ENCODE data around the gene LCN6.
"Not testable (repeated sequence)": the region's sequence is repeated elsewhere in the genome, so short reads cannot be mapped to it uniquely, and the experiment has no call there.

The LCN6 gene

DNA sequence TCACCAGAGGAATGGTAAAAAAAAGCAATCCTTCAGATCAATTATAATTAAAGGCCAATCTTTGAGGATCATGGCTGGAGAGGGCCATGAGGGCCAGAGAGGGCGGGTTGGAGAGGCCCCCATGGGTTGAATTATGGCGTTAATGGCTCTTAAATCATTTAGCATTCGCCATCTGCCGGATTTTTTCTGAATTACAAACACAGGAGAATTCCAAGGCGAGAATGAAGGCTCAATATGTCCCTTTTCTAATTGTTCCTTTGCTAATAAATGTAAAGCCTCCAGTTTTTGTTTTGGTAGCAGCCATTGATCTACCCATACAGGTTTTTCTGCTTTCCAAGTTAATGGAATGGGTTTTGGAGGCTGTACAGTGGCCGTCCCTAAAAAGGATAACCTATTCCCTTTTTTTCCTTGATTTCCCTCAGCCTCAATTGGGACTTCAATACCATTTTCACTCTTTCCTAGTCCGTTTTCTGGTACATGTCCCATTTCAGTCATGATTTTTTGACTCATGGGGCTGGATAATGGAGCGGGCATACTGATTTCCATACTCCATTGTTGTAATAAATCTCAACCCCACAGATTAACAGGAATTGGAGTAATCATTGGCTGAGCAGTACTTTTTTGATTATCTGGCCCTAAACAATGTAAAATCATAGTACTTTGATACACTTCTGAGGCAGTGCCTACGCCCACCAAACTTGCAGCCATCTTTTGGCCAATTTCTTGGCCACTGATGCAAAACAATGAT is 36.1 kb upstream of the LCN6 start:
- no peak for DNase-seq (ENCODE audit: low read depth, low spot score)

DNA sequence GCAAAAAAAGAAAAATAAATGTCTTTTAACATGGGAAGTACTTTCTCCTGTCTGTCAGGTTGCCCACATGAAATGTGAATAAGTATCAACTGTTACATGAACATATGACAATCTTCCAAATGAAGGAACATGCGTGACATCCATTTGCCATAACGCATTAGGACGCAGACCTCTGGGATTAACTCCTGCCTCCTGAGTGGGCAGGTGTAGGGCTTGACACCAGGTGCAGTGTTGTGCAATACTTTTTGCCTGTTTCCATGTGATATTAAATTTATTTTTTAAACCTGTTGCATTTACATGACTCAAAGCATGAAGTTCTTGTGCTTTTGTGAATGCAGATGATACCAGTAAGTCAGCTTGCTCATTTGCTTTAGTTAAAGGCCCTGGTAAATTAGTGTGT is 34.1 kb upstream of the LCN6 start:
- DNase-seq (ENCODE audit: low read depth, low spot score) = no peak

DNA sequence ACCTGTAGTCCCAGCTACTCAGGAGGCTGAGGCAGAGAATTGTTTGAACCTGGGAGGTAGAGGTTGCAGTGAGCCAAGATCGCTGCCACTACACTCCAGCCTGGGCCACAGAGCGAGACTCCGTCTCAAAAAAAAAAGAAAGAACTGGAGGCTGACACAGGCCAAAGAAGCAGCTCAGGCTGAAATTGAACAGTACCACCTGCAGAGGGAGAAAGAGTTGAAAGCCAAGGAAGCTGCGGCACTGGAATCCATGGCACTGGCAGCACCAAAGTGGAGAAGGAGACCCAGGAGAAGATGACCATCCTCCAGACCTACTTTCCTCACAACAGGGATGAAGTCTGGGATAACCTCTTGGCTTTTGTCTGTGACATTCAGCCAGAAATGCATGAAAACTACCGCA is 31.5 kb upstream of the LCN6 start:
- DNase-seq (ENCODE audit: low read depth, low spot score) = no peak

DNA sequence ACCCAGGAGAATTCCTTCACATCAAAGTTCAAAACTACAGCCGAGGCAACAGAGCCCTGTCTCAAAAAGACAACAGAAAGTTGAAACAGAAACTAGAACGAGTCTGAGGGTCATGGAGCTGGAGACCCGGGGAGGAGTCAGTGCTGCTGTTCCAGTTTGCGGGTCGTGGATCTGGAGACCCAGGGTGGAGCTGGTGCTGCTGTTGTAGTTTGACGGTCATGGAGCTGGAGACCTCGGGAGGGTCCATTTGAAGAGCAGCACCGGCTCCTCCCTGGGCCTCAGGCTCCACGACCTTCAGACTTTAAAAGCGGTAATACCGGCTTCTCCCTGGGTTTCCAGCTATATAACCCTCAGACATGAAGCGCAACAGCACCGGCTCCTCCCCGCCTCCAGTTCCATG is 29.0 kb upstream of the LCN6 start:
- no peak for DNase-seq (ENCODE audit: low read depth, low spot score)

DNA sequence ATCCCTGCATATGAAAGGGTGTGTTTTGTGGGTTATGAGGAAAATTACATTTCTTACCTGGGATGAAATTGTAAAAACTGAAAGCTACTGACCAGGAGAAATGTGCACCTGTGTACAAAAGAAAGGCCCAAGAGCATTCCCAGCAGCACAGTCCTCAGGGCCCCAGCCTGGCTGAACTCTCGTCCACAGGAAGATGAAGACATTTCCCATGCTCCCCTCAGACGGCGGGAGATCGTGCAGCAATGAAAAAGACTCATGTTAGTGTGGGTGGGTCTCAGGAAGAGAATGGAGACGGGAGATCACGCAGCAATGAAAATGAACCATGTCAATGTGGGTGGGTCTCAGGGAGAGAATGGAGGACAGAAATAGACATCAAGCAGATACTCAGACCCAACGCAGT is 28.6 kb upstream of the LCN6 start:
- DNase-seq (ENCODE audit: low read depth, low spot score) = no peak

DNA sequence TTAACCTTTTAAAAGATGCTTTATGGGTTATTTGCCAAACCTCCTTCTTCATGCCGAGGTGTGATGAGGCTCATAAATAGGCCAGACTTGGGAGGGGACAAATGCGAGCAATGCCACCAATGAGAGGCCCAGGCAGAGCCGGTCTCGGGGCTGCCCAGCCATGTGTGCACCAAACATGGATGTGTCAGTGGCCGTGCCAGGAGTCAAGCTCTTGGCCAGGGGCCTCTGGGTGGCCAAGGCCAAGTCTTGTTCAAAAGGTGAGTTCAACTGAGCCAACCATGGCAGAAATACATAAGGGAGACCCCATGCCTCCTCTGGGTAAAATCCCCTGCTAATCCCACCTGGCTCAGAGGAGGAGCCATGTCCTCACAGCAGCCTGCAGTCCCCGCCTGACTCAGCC is 26.9 kb upstream of the LCN6 start:
- DNase-seq (ENCODE audit: low read depth, low spot score) = no peak

DNA sequence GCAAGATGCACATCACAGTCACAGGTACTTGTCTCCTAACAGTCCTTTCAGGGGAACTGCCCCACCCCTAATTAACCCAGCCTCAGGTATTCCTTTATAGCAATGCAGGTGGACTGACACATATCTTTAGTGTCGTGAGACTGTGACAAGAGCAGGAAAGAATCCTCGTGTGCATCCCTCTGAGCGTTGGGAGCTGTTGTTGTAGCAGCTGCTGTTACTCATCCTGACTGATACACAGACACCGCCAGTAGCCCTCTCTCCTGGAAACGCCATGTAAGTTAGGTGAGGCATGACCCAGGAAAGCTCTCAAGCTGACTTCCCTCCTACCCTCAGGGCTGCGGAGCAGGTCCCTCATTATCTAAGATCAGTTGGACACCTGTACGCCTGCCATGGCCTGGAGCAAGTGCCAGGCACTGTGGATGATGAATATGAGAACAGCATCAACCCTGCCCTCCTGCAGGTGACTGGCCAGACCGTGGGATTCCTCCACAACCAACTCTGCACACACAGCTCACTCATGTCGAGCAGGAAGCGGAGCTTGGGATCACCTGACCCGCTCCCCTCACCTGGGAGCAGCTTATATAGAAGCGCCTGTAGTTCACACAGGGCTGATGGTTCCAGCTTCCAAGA is 26.2 kb upstream of the LCN6 start:
- no peak for DNase-seq (ENCODE audit: low read depth, low spot score)

DNA sequence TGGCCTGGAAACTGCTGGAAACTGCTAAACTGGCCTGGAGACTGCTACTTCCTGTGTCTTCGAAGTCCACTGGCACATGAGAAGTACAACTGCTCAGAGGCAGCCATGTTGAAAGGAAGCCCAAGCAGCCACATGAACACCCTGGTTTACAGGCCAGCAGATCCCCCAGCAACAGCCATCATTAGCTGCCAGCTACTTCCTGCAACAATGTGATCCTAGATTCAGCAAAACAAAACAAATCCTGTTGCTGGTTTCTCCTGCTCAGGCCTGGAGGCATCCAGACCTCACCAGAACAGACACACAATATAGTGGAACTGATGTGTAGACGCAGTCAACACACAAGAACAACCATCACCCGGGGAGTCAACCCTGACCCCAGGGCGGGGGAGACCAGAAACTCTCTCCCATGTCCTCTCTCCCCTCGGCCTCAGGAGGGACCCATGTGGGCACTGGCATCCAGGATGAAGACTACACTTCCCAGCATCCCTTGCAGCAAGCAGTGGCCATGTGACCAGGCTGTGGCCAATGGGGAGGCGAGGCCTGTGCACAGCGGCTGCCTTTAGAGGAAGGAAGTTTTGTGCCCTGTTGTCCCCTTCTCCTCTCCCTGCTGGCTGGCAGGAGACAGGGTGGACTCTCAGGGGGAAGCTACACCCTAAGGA is 25.2 kb upstream of the LCN6 start:
- DNase-seq (ENCODE audit: low read depth, low spot score) = no peak

DNA sequence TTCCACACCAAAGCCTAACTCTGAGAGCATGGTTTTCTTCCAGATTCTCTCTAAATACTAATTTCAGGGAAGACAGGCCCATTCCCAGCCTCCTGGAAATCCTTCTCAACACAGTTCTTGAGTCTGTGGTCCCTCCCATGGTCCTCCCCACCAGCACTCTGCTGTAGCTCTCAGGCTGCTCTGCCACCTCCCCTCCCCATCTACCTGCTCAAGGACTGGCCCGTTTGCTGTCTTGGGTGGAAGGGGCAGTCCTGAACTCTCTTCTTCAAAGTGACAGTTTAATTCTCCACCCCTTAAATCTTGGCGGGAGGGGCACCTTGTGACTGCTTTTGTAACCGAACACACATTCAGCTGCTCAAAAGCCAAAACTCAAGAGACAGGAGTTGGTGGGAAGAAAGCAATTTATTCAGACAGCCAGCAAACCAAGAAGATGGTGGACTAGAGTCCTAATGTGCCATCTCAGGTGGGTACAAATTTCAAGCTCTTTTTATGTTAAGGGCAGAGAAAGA is 23.6 kb upstream of the LCN6 start:
- no peak for DNase-seq (ENCODE audit: low read depth, low spot score)

DNA sequence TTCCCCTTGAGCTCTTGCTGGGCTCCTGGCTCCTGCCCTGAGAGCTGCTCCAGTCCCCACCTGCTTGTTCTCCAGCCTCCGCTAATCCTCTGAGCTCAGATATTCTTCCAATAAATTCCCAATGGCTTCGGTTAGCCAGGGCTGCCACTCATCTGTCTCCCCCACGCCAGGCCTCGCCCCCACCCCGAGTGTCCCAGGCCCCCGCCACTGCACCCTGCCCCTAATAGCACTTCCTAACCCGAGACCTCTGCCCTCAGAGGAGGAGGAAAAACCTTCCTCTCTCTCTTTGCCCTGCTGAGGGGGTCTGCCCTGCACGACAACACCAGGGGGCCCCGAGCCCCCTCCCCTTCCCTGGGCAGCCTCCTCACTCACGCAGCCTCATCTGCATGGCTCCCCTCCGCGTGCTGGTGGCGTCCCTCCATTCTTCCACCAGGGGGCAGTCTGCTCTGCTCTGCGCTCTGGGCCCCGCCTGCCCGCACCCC is 21.4 kb upstream of the LCN6 start:
- DNase-seq (ENCODE audit: low read depth, low spot score) = no peak

DNA sequence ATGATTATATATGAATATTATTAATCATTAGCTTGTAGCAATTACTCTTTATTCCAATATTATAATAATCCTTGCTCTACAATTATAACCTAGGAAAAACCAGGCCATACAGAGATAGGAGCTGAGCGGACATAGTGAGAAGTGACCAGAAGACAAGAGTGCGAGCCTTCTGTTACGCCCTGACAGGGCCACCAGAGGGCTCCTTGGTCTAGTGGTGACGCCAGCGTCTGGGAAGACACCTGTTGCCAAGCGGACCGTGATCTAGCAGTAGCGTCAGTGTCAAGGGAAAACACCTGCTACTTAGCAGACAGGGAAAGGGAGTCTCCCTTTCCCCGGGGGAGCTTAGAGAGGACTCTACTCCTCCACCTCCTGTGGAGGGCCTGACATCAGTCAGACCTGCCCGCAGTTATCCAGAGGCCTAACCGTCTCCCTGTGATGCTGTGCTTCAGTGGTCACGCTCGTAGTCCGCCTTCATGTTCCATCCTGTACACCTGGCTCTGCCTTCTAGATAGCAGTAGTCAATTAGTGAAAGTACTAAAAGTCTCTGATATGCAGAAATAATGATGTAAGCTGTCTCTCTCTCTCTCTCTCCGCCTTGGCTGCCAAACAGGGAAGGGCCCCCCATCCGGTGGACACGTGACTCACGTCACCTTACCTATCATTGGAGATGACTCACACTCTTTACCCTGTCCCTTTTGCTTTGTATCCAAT is 18.2 kb upstream of the LCN6 start:
- DNase-seq (ENCODE audit: low read depth, low spot score) = not testable (repeated sequence)

DNA sequence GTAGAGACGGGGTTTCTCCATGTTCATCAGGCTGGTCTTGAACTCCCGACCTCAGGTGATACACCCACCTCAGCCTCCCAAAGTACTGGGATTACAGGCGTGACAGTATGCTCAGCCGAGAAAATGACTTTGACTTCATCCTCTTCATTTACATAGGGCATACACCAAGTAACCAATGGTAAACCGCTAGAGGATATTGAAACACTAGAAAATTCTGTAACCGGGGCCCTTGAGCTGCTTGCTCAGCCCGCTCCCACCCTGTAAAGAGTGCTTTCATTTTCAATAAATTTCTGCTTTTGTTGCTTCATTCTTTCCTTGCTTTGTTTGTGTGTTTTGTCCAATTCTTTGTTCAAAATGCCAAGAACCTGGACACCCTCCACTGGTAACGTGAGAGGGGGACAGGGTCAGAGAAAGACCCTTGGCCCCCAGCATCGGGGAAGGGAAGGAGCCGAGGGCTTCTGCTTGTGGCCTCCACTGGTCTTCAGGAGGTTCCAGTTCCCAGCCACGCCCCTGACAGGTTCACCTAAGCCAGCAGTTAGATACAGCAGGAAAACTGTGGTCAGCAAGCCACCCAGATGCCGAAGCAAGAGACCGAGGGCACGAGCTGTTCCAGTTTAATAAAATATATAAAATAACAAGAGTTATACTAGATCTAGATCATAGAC is 17.6 kb upstream of the LCN6 start:
- DNase-seq (ENCODE audit: low read depth, low spot score) = not testable (repeated sequence)

DNA sequence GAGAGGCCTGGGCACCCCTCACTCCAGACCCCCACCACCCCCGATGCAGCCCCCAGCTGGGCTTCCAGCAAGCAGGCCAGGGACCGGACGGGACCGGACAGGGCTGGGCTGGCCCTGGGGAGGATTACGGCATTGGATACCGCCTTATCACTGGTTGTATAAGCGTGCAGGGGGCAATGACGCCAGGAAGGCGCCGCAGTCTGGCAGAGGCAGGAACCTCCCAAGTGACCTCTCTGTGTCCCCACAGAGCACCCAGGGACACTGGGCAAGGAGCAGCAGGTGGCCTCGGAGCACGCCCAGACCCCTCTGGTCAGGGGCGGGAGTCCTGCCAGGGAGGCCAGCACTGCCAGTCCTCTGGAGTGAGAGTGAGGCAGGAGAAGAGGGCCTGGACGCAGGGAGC is 16.7 kb upstream of the LCN6 start:
- DNase-seq (ENCODE audit: low read depth, low spot score) = no peak

DNA sequence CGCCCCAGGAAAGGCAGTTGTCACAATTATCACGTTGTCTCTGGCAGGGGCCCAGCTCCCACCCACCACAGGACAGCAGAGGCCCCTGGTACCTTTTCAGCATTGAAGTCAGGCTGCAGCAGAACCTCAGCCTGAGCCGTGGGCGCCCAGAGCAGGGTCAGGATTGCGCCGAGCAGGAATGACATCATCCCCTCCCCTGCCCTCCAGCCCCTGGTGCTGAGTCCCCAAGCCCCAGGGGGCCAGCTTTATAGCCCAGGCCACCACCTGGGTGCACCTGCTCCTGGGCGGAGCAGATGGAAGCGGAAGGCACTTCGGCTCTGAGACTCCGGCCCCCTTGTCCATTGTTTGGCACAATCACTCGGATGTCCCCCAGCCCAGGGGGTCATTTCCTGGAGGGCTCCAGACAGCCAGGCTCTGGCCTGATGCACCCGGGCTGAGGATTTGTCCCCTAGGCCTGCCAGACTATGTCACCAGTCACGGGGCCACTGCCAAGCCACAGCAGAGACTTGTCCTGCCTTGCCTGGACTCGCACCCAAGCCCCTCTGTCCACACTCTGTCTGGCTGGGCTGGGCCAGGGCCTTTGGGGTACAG is 16.1 kb upstream of the LCN6 start, which contains the start of gene LCN15:
TSS of gene LCN15 (minus strand) at position 218 of the 591 bp plus-strand sequence. CDS start at position 188, 30 bp downstream.
- DNase-seq (ENCODE audit: low read depth, low spot score) = no peak

DNA sequence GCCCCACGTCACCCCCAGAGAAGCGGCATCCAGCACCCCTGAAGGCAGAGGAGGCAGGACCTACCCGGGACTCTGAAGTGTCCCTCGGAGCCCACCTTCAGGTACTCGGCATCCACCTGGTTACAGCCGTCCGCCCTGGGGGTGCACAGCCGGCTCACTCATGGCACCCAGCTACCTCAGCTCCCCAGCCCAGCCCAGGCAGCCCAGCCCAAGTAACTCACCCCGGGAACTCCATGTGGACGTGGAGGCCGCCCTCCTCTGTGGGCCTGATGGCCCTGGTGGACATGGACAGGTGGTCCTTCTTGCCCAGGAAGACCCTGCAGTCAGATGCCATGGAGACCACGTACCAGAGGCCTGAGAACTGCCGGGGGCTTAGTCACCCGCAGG is 15.3 kb upstream of the LCN6 start:
- no peak for DNase-seq (ENCODE audit: low read depth, low spot score)

DNA sequence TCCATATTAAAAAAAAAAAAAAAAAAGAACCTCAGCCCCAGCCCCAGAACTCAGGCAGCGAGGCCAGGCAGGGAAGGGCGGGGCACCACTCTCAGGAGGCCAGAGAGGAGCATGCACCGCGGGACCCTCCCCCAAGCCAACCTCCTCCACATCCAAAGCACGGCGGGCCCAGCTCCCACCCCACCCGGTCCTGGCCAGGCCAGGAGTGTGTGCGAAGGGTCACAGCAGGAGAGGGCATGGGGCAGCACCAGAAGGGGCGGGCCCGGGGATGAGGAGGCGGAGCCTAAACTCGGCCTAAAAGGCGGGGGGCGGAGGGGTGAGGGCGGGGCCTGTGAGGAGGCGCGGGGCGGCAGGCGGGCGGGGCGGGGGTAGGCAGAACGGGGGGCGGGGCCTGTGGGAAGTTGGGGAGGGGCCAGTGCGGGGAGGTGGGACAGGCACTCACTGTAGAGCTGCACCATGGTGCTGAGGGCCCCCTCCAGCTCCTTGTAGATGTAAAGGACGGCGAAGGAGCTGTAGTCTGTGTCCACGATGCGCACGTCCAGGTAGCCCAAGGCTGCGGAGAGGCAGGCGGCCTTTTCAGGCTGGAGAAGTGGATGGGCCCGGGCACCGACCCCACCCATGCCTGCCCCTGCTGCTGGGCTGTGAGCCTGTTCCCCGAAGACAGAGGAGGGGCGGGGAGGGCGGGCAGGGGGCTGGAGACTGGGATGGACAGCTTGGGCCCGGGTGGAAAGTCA is 14.8 kb upstream of the LCN6 start:
- no peak for DNase-seq (ENCODE audit: low read depth, low spot score)

DNA sequence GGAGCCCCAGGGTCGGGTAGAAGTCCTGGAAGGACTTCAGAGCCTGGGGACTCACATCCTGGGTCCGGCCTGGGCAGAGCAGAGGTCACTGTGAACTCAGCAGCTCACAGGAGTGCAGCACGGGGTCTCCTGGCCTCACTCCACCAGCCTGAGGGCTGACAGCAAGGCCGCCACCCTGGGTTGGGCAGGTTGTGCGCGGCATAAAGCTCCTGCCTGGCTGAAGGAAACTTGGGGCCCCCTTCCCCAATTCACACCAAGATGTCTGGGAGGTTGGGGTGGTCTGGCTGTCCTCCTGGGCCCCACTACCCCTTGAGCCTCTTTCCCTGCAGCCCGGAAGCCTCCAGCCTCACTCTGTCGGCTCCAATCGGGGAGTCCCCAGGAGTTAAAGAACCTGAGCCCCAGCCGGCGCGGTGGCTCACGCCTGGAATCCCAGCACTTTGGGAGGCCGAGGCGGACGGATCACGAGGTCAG is 13.9 kb upstream of the LCN6 start:
- DNase-seq (ENCODE audit: low read depth, low spot score) = no peak

DNA sequence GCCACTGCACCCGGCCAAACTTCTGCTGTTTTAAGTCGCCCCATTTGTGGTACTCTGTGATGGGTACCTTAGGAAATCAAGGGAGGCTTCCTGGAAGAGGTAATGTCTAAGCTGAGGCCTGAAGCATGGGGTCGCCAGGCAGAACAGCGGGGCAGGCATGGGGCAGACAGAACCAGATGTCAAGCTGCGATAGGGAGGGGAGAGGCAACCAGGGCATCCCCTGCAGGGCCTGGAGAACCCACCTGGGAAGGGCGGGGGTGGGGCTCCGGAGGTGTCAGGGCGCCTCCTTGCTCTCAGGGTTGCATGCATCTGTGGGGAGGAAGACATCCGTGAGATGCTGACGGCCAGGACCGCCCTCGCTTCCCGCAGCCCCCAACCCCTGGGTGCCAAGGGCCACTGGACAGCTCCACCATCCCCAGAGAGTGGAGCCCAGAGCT is 13.2 kb upstream of the LCN6 start:
- no peak for DNase-seq (ENCODE audit: low read depth, low spot score)

DNA sequence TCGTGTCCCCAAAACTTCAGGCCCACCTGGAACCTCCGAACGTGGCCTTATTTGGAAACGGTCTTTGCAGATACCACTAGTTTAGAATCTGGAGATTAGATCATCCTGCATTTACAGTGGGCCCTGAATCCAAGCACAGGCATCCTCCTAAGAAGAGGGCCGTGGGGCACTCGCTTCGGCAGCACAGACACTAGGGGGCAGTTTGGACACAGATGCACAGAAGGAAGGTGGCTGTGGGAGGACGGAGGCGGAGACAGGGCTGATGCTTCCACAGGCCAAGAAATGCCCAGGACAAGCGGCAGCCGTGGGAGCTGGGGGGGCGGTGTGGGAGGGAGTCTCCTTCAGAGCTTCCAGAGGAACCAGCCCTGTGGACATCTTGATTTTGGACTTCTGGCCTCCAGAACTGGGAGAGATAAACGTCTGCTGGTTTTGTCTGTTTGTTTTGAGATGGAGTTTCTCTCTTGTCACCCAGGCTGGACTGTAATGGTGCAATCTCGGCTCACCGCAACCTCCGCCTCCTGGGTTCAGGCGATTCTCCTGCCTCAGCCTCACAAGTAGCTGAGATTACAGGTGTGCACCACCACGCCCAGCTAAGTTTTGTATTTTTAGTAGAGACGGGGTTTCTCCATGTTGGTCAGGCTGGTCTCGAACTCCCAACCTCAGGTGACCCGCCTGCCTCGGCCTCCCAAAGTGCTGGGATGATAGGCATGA is 12.7 kb upstream of the LCN6 start:
- DNase-seq (ENCODE audit: low read depth, low spot score) = not testable (repeated sequence)

All from iPS DF 19.7 (cell line).